Adrenal gland (tissue), 12 donors: ENCODE measurements around the gene PTTG1IP. TPM values are rescaled to one million over a fixed set of nuclear protein-coding genes. Genes with fewer than 3 reads are reported as not detected.

Experiments
- DNase-seq, 7 donors: peaks; one replicate each; pipeline ENCODE4 v3.0.0-alpha.2; 2019 to 2020
- H3K27ac ChIP-seq, 5 donors: fragments of 200-600 bp; sonication (generic) in 4 of 5; 1 replicate in 3 of 5; 2 replicates in 2 of 5; pipeline versions ENCODE4 v1.5.1 to v1.8.0; 2016 to 2020; ENCODE audit warnings: mild to moderate bottlenecking in 1 of 5
- H3K27me3 ChIP-seq: fragments of 200-600 bp; 2 replicates; pipeline ENCODE4 v1.8.0; 2021
- H3K36me3 ChIP-seq, 2 donors: fragments of 200-600 bp; replicated peaks in 1 of 2; 1 replicate in 1 of 2; 2 replicates in 1 of 2; pipeline versions ENCODE4 v1.5.1 to v1.8.0; 2018 to 2022
- H3K4me1 ChIP-seq, 2 donors: fragments of 200-600 bp; replicated peaks in 1 of 2; 1 replicate in 1 of 2; 2 replicates in 1 of 2; pipeline versions ENCODE4 v1.5.1 to v1.8.0; 2018 to 2021
- H3K4me3 ChIP-seq, 4 donors: fragments of 200-600 bp; sonication (generic) in 3 of 4; one replicate each; pipeline ENCODE4 v1.5.1; 2016 to 2018
- H3K9me3 ChIP-seq, 3 donors: fragments of 200-600 bp; sonication (generic) in 1 of 3; replicated peaks in 1 of 3; 1 replicate in 2 of 3; 2 replicates in 1 of 3; pipeline versions ENCODE4 v1.5.1 to v1.8.0; 2016 to 2021
- POLR2A ChIP-seq, 2 donors: fragments of 450-650 bp; IDR thresholded peaks; one replicate each; pipeline ENCODE4 v1.6.1; 2017; ENCODE audit warnings: antibody characterized with exemption in 2 of 2, mild to moderate bottlenecking in 2 of 2, moderate library complexity in 1 of 2
- WGBS, 4 donors: extraction: QIAGEN DNeasy Blood & Tissue Kit in 2 of 4; methylation state at CpG; one replicate each; pipeline versions ENCODE4 v1.1.5 to v1.1.7; 2013 to 2017; 5-methylcytosine and 5-hydroxymethylcytosine counted together
- intact Hi-C, 2 donors: fragments of 100-400 bp; cut with DNase I; formaldehyde crosslinking; loops; one replicate each; pipeline versions ENCODE4 v1.14.1 to v1.15.0; 2022 to 2023
- polyA plus RNA-seq, 3 donors: library from polyadenylated mRNA; stranded (reverse); fragments of 200-250 nt in 2 of 3; fragments of 350-450 nt in 1 of 3; fragmentation: Illumina TruSeq in 1 of 3; extraction: RNeasy Lipid Tissue Mini Kit (QIAGEN cat#74804) in 1 of 3; gene quantifications; one replicate each; pipeline ENCODE4 v1.2.3, GENCODE V29; 2013 to 2014
- total RNA-seq, 9 donors: library from RNA; depleted of rRNA in 4 of 9; stranded (reverse); fragments of >200 nt in 4 of 9; fragments of 120-200 nt in 1 of 9; fragmentation: NEBNext Ultra II Directional in 1 of 9; extraction: Animal tissue kit (Norgen Biotek cat#: 25700) in 1 of 9; gene quantifications; one replicate each; pipeline versions ENCODE4 v1.1.0 to v1.2.4, GENCODE V29; 2013 to 2023
- TF ChIP-seq, protein P1 (sequence below), 6 experiments: fragments of 450-650 bp in 4 of 6; fragments of 200-600 bp in 2 of 6; sonication (generic) in 1 of 6; IDR thresholded peaks; 1 replicate in 5 of 6; 2 replicates in 1 of 6; pipeline versions ENCODE4 v1.5.1 to v1.8.0; 2016 to 2021; ENCODE audit warnings: antibody characterized with exemption in 6 of 6, mild to moderate bottlenecking in 2 of 6, moderate library complexity in 1 of 6
- donor health status: healthy with polysubstance abuse.
- donor health status: Bipolar disorder and iron deficiency.
- donor health status: DM: yes; HTN: yes; CAD: no.
- donor health status: DM: no; HTN: no; CAD: no.
- donor health status: DM: no; HTN: no; CAD: no.
- donor health status: DM: yes; HTN: yes; CAD: no.

PTTG1IP gene
- total and polyA plus RNA-seq, 12 donors = 110 to 467 (median 215) TPM

DNA sequence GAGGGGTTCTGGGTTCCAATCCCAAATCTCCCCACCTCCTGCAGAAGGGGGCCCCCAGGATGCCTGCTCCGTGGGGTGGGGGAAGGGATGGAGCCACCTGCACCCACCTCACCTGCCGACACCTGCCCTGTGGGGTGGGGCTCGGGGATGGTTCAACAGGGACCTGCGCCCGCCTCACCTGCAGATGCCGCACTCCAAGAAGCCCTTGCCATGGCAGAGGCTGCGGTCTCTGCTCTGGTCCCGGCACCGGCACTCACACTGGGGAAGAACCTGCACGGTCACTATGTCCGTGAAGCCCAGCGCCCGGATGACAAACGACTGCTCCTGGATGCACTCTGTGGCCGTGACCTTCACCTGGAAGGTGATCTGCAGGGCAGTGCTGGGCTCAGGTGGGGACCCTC is 18.1 kb upstream of the PTTG1IP start:
- H3K36me3 ChIP-seq = no peaks in the 10 kb centered on the region
- intact Hi-C loops = loop anchor here in 1 of 2 donors (5.0 kb wide), 1 partner anchor 241 kb away; no protein-coding TSS in a partner anchor
- H3K9me3 ChIP-seq = no peaks in the 10 kb centered on the region
- TF ChIP-seq, protein P1, sequence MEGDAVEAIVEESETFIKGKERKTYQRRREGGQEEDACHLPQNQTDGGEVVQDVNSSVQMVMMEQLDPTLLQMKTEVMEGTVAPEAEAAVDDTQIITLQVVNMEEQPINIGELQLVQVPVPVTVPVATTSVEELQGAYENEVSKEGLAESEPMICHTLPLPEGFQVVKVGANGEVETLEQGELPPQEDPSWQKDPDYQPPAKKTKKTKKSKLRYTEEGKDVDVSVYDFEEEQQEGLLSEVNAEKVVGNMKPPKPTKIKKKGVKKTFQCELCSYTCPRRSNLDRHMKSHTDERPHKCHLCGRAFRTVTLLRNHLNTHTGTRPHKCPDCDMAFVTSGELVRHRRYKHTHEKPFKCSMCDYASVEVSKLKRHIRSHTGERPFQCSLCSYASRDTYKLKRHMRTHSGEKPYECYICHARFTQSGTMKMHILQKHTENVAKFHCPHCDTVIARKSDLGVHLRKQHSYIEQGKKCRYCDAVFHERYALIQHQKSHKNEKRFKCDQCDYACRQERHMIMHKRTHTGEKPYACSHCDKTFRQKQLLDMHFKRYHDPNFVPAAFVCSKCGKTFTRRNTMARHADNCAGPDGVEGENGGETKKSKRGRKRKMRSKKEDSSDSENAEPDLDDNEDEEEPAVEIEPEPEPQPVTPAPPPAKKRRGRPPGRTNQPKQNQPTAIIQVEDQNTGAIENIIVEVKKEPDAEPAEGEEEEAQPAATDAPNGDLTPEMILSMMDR (IDR thresholded peaks at IDR 0.05) = no peak
- no peak for TF ChIP-seq POLR2A (IDR thresholded peaks at IDR 0.05)
- no peak for DNase-seq
- H3K27ac ChIP-seq = no peak overlapping the region
- no peaks in the 10 kb centered on the region for H3K27me3 ChIP-seq
- no peak overlapping the region for H3K4me3 ChIP-seq
- no peaks in the 10 kb centered on the region for H3K4me1 ChIP-seq
- WGBS, 4 donors = 81 to 87% (median 84%) methylated on average over 10 to 15 of the region's 15 CpGs; no CpG with 5 or more reads in 1 of the 4 donors

DNA sequence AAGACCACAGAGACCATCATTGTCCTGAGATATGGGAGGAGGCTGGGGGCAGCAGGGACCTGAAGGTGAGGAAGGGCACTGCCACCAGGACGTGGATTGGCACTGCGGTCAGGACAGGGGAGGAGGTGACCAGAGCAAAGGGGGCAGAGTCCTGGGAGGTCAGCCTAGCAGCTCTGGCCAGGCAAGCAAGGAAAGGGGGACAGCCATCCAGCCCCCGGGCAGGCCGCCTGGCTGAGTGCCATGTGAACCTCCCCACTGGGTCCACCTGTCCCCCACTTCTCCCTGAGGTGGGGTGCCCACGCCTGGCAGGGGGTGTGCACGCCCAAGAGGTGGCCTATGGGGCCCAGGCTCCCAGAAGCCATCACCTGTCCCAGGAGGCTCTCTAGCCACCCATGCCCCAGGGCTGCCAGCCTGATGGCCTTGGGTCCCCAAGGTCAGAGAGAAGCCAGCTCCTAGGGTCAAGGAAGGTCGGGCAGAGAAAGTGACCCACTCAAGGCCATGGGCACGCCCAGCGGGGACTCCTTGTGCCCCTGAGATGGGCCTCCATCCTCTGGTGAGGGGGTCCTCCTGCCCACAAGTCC is 17.6 kb upstream of the PTTG1IP start:
- no peak for DNase-seq
- WGBS, 4 donors = 64 to 86% (median 76%) methylated on average over 2 to 9 of the region's 9 CpGs
- intact Hi-C loops = loop anchor here in 1 of 2 donors (5.0 kb wide), 1 partner anchor 241 kb away; no protein-coding TSS in a partner anchor

DNA sequence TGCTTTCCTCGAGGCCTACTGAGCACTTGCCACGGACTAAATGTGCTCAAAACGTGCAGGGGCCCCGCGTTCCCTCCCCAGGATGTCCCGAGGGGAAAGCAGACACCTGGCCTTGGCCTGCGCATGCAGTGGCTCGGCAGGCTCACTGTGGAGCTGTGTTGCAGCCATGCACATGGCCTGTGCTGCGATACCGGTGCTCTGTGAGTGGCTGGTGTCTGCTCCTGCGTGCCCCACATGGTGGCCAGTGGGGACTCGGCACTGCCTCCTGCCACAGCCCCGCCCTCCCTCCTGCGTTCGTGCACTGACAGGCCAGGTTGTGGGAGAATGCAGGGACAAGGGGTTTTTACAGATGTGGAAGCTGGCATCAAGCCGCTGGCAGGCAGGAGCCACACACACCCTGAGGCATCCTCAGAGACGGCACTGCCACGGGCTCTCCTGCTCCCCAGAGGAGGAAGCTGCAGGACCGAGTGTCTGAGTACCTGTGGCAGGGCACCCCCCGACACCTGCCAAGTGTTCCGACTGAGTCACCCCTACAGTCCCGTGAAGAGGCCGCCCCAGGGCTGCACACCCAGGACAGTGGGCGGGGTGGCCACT is 16.9 kb upstream of the PTTG1IP start:
- no peak for DNase-seq
- intact Hi-C loops = loop anchor here in 1 of 2 donors (5.0 kb wide), 1 partner anchor 242 kb away; no protein-coding TSS in a partner anchor
- no peaks in the 10 kb centered on the region for H3K9me3 ChIP-seq
- TF ChIP-seq, protein P1 (IDR thresholded peaks at IDR 0.05) = no peak
- no peak for TF ChIP-seq POLR2A (IDR thresholded peaks at IDR 0.05)
- H3K4me3 ChIP-seq = no peak overlapping the region
- H3K4me1 ChIP-seq = no peaks in the 10 kb centered on the region
- no peaks in the 10 kb centered on the region for H3K36me3 ChIP-seq
- H3K27ac ChIP-seq = no peak overlapping the region
- no peaks in the 10 kb centered on the region for H3K27me3 ChIP-seq
- WGBS, 4 donors = 64 to 83% (median 78%) methylated on average over 10 to 24 of the region's 24 CpGs

More for the DNA sequence above, 17.6 kb upstream of the PTTG1IP start:
- Histone ChIP-seq H3K9me3 (no peaks in the 10 kb centered on the region), H3K27me3 (no peaks in the 10 kb centered on the region), H3K4me3 (no peak overlapping the region), H3K27ac (no peak overlapping the region), H3K36me3 (no peaks in the 10 kb centered on the region), H3K4me1 (no peaks in the 10 kb centered on the region)
- TF ChIP-seq, protein P1 (IDR thresholded peaks at IDR 0.05) = peak in 1 of 6 experiments; percentile 1
- no peak for TF ChIP-seq POLR2A (IDR thresholded peaks at IDR 0.05)

DNA sequence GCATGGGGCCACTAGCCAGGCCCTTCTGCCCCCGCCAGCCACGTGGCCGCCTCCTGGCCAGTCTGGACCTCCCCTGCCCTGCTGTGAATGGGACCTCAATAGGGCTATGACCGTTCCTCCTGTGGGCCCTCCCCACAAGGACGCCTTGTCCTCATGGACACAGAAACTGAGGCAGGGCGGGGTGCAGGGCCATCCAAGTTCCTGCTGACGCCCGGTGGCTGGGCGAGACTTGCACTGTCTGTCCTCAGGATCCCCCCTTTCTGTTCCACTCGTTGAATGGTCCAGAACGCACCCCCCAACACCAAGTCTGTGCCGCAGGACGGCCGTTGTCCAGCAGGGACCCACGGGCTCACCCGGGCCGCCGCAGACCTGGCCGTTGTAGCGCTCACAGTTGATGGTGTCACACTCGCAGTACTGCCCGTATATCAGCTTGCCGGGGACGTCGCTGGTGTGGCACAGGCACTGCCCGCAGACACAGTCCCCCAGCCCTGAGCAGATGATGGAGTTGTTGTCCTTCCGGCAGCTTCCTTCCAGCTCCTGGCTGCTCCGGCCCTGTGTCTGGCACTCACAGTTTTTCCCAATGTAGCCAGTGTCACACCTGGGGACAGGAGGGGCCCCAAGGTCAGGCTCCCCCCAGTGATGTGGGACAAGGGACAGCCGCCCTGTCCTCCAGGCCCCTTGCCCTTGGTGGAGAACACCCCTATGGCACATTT is 16.3 kb upstream of the PTTG1IP start:
- TF ChIP-seq POLR2A (IDR thresholded peaks at IDR 0.05) = no peak
- TF ChIP-seq, protein P1 (IDR thresholded peaks at IDR 0.05) = no peak
- Histone ChIP-seq H3K4me3 (no peak overlapping the region), H3K4me1 (no peaks in the 10 kb centered on the region), H3K36me3 (no peaks in the 10 kb centered on the region), H3K9me3 (no peaks in the 10 kb centered on the region), H3K27ac (no peak overlapping the region), H3K27me3 (no peaks in the 10 kb centered on the region)
- intact Hi-C loops = loop anchor here in 1 of 2 donors (5.0 kb wide), 1 partner anchor 243 kb away; no protein-coding TSS in a partner anchor
- WGBS, 4 donors = 81 to 94% (median 92%) methylated on average over 12 to 29 of the region's 29 CpGs
- no peak for DNase-seq
